ENCODE results near the gene ASIC4. TPM values are rescaled to one million over a fixed set of nuclear protein-coding genes. Genes with fewer than 3 reads are reported as not detected.

Gene ASIC4
- total and polyA plus RNA-seq, 2 experiments from 2014 or later = not detected

GRCh38 chr2:219524817-219525216 is 10.5 kb downstream of the ASIC4 start:
- Histone ChIP-seq H3K79me2 (no peaks in the 10 kb centered on the region), H3K36me3 (replicated peaks; ENCODE audit: insufficient read depth, low read depth) (no peaks in the 10 kb centered on the region), H3K9me2 (replicated peaks; ENCODE audit: insufficient read depth) (no peaks in the 10 kb centered on the region), H3K9me3 (ENCODE audit: low read depth) (no peaks in the 10 kb centered on the region), H3K4me3 (no peak overlapping the region), H4K20me1 (ENCODE audit: insufficient read depth, poor library complexity, severe bottlenecking) (no peaks in the 10 kb centered on the region), H3K27me3 (peaks cover 72% of the 10 kb centered on the region), H2AFZ (no peak overlapping the region), H3K4me2 (no peak overlapping the region), H3K4me1 (ENCODE audit: insufficient read depth) (peaks cover 26% of the 10 kb centered on the region), H3K27ac (no peak overlapping the region)
- TF ChIP-seq EZH2phosphoT487 (IDR thresholded peaks at IDR 0.05; ENCODE audit: low read depth, severe bottlenecking, unreplicated experiment) = no peak
- TF ChIP-seq EZH2 (IDR thresholded peaks at IDR 0.05; ENCODE audit: borderline replicate concordance) = no peak
- TF ChIP-seq CTCF (IDR thresholded peaks at IDR 0.05; ENCODE audit: poor library complexity) = no peak
- no peak for DNase-seq (ENCODE audit: low spot score)
- 100% methylated on average over 2 of the region's 2 CpGs for WGBS (ENCODE audit: low lambda C conversion rate, missing lambda C conversion rate)

DNA sequence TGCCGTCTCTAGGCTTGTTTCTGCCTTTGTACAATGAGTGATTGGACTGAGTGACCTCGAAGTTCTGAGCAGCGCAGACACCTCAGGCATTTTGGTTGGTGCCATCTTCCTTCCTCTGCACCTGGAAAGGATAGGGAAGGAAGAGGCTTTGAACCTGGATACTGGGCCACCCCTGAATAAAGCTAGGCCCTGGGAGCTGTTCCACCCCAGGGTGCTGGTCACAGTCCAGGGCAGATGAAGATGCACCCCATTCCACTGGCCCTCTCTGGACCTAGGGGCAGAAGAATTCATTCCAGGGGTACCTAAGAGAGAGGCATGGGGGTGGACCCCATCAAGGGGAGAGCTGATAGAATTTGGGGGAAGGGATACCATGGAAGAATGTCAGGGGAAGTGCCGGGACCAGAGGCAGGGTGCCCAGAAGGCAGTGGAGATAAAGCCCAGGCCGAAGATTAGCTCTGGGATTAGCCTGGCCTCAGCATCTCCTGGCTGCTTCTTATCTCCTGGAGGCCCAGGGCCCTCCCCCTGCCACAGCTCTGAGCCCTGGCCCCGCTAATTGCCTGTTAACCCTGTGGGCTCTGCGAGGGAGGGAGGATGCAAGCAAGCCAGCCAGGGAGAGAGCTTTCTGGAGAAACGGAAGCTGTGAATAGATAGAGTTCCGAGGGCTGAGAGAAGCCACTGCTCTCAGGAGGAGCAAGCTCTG is 11.4 kb downstream of the ASIC4 start:
- Histone ChIP-seq H3K27me3 (peaks cover 66% of the 10 kb centered on the region), H3K4me2 (no peak overlapping the region), H3K27ac (no peak overlapping the region), H3K9me3 (ENCODE audit: low read depth) (no peaks in the 10 kb centered on the region), H3K79me2 (no peaks in the 10 kb centered on the region), H3K9me2 (replicated peaks; ENCODE audit: insufficient read depth) (no peaks in the 10 kb centered on the region), H3K4me1 (ENCODE audit: insufficient read depth) (peaks cover 26% of the 10 kb centered on the region), H3K36me3 (replicated peaks; ENCODE audit: insufficient read depth, low read depth) (no peaks in the 10 kb centered on the region), H4K20me1 (ENCODE audit: insufficient read depth, poor library complexity, severe bottlenecking) (no peaks in the 10 kb centered on the region), H3K4me3 (no peak overlapping the region), H2AFZ (no peak overlapping the region)
- WGBS (ENCODE audit: low lambda C conversion rate, missing lambda C conversion rate) = 28% methylated on average over 9 of the region's 9 CpGs
- DNase-seq (ENCODE audit: low spot score) = peak; percentile 64
- TF ChIP-seq EZH2phosphoT487 (IDR thresholded peaks at IDR 0.05; ENCODE audit: low read depth, severe bottlenecking, unreplicated experiment) = no peak
- TF ChIP-seq CTCF (IDR thresholded peaks at IDR 0.05; ENCODE audit: poor library complexity) = no peak
- no peak for TF ChIP-seq EZH2 (IDR thresholded peaks at IDR 0.05; ENCODE audit: borderline replicate concordance)

GRCh38 chr2:219526320-219527075 is 12.2 kb downstream of the ASIC4 start:
- Histone ChIP-seq H3K27ac (no peak overlapping the region), H3K79me2 (no peaks in the 10 kb centered on the region), H3K9me2 (replicated peaks; ENCODE audit: insufficient read depth) (no peaks in the 10 kb centered on the region), H3K9me3 (ENCODE audit: low read depth) (no peaks in the 10 kb centered on the region), H3K4me3 (no peak overlapping the region), H3K27me3 (peaks cover 66% of the 10 kb centered on the region), H2AFZ (no peak overlapping the region), H4K20me1 (ENCODE audit: insufficient read depth, poor library complexity, severe bottlenecking) (no peaks in the 10 kb centered on the region), H3K4me1 (ENCODE audit: insufficient read depth) (peaks cover 20% of the 10 kb centered on the region), H3K4me2 (no peak overlapping the region), H3K36me3 (replicated peaks; ENCODE audit: insufficient read depth, low read depth) (no peaks in the 10 kb centered on the region)
- no peak for DNase-seq (ENCODE audit: low spot score)
- WGBS (ENCODE audit: low lambda C conversion rate, missing lambda C conversion rate) = 62% methylated on average over 9 of the region's 11 CpGs
- TF ChIP-seq CTCF (IDR thresholded peaks at IDR 0.05; ENCODE audit: poor library complexity) (no peak), EZH2phosphoT487 (IDR thresholded peaks at IDR 0.05; ENCODE audit: low read depth, severe bottlenecking, unreplicated experiment) (no peak)

All from hepatocyte (in vitro differentiated cells).